HG03097 (cell line): ENCODE data around the gene BOC.

ENCODE experiments used
- ATAC-seq: cut with Tn5 transposase; IDR thresholded peaks from one replicate; pipeline ENCODE4 v1.9.1; 2021; ENCODE audit not compliant: unreplicated experiment, low FRiP score

BOC gene

DNA sequence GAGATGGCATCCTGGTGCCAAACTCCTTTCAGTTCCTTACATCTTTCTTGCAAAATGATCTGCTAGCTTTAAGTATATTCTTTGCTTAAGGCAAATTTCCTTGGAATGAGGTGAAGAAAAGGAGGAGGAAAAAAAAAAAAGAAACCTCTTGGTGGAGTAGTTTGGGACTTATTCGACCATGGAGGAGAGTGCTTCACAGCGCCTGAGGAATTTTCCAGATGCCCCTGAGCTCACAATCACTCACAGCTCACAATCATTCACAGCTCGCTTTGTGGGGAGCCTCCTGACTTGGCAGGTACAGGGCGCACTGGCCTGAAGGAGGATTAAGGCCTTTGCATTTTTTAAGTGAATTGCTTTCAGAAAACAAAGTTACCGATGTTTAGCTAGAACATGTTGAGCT, 53.9 kb downstream of the BOC start:
- no peak for ATAC-seq

DNA sequence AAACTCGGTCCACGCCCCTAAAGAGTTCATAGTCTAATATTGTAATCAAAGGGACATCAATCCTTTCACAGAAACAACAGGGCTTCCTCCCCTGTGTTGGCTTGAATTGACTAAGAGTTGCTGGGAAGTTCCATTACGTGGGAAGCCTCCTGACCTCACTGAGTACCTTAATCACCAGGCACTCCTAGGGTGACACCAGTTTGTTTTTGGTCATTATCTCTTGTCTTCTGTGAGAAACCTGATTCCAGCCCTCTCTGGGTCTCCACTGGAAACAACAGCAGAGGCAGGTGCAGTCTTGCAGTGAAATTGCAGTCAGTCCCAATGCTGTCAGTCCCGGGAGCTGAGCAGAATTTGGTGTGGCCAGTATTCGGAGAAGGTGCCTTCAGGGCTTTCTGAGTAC, 55.4 kb downstream of the BOC start:
- ATAC-seq, result no peak

DNA sequence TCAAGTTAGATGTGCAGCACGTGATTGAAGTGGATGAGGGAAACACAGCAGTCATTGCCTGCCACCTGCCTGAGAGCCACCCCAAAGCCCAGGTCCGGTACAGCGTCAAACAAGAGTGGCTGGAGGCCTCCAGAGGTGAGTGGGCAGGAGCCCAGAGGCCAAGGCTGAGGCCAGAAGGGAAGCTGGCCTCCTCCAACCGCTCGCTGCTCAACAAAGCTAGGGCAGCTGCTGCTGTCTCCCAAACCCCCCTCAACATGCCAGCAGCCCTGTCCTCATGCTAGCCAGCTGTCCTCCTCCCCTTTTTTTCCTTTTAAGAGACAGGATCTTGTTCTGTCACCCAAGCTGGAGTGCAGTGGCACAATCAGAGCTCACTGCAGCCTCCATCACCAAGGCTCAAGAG, 57.0 kb downstream of the BOC start:
- no peak for ATAC-seq

DNA sequence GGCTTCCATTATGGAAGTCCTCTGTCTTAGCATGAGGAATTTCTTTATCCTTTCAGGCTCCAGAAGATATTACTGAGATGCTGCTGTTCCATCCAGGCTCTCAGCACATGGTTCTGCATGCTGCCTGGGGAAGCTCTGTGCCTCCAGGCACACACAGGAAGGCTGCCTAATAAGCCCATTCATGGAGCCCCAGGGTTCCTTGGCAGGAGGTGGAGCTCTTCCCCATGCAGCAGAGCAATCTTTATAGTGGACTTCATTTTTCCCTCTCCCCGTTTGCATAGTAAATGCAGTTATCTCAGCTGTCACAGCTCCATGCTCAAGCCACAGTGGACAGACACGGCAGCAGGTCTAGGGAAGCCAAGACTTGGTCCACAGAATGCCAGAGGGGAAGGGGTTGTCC, 57.6 kb downstream of the BOC start:
- no peak for ATAC-seq

DNA sequence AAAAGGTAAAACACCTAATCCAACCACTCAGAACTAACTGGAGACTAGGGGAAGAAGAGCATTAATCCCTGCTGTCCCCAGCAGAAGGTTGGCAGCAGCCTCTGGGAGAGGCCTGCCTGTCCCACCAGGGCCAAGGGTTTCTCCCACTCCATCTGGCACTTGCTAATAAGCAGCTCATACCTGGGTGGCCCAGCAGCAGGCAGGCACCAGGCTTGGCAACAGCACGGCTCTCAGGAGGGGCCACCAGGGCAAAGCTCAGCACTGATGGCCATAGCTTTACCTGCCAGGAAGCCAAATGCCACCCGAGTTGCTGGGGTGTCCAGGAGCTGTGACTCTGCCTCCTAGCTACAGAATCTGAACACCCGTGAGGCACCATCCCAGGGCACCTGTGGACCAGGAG, 58.3 kb downstream of the BOC start:
- no peak for ATAC-seq

DNA sequence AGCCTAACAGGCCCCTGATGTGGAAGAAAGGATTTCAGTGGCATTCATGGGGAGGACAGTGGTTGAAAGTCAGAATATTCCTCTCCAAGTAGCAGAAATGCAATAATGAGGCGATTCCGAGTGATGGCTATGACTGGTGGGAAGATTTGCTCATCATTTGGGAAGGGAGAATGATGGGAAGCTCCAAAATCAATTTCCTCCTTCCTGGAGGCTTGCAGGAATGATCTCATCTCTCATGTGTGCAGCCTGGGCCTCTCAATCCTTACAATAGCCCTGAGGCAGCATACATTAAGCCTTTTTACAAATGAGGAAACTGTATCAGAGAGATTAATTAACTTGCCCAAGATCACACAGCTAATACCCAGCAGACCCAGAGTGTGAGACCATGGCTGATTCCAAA, 58.7 kb downstream of the BOC start:
- no peak for ATAC-seq

DNA sequence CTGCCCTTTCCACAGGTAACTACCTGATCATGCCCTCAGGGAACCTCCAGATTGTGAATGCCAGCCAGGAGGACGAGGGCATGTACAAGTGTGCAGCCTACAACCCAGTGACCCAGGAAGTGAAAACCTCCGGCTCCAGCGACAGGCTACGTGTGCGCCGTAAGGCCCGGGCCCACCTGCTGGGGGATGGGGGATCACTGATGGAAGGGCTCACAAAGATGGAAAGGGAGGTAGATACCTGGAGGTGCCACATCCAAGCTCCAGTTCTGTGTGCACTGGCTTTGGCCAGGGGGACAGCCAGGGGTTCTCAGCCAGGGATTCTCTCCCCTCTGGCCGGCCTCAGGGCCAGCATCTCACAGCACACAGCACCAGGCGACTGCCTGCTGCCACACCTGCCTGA, 59.4 kb downstream of the BOC start:
- no peak for ATAC-seq

DNA sequence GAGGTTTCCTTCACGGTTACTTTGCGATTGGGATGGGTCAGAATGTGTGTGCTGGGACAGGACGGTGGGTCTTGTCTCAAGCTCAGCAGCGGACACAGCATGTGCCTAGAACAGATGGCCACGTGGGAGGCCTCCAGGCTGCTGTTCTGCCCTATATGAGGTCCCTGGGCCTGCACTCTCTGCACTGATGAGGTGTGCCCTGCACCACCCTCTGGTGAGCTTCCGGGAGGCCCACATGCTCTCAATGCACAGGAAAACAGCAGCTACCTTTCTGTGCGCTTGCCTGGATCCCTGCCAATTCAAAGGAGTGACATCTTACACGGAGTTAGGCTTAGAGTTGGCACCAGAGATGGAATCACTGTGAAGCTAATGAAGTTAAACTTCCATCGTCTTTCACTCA, 59.8 kb downstream of the BOC start:
- ATAC-seq, result no peak

DNA sequence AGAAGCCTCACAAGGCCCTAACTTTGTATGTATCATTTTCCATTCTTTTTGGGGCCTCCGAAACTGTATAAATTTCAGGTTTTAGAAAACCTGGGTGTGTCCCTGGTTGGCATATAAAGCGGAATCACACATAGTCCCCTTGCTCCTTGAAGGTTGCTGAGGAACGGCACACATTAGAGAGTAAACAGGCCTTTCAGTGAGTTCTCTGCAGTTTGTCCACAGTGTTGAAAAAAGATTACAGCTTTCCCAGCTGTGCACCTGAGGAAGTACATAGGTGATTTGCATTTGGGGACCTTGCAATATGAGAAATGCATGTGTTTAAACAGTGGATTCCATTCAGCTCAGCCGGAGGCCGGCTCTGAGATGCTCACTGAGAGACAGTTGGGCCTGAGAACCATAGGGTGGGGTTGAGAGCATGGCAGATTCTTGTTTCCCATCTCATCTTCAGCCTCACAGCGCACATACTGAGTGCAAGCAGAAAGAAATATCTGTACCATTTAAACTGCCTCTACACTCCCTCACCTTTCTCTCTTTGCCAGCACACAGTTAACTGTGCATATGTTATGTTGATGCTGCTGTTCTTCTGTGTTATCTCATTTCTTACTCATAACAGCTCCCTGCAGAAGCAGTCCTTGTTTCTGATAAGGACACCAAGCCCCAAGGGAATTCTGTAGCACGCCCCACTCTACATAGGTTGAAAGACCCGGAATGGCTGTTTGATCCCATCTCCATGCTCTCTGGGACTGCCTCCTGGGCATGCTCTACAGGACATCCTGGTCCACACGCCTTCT, 60.4 kb downstream of the BOC start:
- ATAC-seq, result no peak

DNA sequence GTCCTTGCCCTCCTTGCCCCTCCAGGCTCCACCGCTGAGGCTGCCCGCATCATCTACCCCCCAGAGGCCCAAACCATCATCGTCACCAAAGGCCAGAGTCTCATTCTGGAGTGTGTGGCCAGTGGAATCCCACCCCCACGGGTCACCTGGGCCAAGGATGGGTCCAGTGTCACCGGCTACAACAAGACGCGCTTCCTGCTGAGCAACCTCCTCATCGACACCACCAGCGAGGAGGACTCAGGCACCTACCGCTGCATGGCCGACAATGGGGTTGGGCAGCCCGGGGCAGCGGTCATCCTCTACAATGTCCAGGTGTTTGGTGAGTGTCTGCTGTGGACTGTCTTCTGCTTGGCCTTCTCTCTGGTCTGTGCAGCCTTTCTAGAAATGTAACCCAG, 61.0 kb downstream of the BOC start:
- ATAC-seq, result no peak

DNA sequence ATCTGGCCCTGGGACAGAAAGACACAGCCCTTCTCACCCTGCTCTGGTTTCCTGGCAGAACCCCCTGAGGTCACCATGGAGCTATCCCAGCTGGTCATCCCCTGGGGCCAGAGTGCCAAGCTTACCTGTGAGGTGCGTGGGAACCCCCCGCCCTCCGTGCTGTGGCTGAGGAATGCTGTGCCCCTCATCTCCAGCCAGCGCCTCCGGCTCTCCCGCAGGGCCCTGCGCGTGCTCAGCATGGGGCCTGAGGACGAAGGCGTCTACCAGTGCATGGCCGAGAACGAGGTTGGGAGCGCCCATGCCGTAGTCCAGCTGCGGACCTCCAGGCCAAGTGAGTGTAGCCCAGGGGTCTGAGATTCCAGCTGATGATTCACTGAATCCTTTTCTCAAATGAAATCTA, 61.7 kb downstream of the BOC start:
- ATAC-seq, result no peak

DNA sequence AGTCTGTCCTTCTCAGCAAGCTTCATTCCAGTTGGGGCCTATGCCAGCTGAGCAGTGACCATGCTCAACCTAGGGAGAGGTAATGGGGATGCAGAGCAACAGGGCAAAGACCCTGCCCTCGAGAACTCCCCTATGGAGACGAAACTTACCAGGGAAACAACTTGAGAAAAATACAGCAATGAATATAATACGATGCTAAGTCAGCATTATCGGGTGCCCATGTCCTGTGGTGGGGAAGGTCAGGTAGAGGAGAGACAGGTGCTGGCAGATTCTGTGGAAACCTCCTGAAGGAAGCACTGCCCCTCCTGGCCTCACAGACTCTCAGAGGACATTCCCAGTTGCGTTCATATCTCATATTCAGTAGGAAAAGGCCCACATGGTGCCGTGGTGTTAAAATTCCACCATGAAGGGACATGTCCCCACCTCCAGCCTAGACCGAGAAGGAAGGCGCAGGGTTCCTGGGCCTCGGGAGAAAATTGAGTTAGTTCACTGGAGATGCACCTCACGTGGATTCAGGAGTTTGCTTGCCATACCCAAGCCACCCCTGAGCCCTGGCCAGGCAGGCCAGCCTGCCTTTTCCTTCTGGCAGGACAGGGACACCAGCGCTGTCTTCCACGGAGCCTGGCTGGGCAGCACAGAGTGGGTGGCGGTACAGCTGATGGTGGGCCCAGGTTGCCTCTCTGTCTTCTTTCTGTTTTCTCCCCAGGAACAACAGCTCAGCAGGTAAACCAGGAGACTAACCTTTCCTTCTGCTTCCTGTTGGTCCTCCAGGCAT, 62.4 kb downstream of the BOC start:
- no peak for ATAC-seq

DNA sequence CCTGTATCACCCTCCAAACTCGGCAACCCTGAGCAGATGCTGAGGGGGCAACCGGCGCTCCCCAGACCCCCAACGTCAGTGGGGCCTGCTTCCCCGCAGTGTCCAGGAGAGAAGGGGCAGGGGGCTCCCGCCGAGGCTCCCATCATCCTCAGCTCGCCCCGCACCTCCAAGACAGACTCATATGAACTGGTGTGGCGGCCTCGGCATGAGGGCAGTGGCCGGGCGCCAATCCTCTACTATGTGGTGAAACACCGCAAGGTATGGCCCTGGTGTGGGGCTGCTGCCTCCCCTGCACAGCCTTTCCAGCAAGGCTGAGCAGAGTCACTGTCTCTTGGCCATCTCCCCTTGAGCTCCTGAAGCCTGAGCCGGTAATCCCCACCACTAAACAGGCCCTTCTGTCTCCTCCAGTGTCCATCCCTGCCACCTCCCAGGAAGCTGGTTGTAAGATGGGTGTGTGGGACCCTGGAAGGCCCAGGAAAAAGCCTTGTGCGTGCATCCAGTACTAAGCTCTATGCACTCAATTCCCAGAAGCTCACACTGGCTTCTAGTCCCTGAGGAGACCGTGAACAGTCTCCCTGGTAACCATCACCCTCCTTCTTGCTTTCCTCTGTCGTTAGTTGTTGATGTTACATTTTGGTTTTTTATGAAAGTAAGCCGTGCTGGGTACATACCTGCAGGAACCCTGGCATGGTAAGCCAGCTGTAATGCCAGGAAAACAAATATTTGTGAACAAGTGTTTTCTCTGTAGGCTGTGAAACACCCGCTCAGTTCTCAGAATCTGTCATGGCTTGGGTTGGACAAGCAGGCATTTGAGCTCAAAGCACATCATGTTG, 63.3 kb downstream of the BOC start:
- ATAC-seq, result no peak

DNA sequence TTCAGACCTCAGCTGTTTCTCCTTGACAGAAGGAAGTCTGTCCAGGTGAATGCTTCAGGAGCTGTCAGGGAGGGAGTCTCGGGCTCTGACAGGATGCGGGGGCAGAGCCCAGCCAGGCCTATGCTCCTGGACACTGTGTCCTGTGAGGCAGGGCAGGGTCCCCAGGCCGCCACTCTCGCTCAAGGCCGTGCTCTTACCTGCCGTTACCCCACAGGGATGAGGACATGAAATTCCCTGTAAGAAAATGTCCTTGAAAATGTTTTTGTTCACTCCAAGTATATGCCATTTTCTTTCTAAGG, 63.9 kb downstream of the BOC start:
- ATAC-seq, result no peak

DNA sequence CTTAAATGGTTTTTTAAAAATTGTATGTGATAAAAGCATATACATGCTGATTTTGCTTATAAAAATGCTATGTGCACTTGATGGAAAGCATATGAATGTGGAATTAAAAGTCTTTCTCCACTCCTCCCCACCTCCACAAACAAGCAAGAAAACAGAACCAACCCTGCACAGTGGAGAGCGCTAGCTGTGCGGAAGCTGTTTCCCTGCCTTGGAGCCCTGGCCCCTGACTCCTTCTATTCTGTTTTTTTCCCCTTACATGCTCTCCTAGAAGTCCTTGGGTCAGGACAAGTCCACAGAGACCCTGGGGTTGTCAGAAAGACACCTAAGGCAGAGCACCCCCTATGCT, 64.2 kb downstream of the BOC start:
- no peak for ATAC-seq

DNA sequence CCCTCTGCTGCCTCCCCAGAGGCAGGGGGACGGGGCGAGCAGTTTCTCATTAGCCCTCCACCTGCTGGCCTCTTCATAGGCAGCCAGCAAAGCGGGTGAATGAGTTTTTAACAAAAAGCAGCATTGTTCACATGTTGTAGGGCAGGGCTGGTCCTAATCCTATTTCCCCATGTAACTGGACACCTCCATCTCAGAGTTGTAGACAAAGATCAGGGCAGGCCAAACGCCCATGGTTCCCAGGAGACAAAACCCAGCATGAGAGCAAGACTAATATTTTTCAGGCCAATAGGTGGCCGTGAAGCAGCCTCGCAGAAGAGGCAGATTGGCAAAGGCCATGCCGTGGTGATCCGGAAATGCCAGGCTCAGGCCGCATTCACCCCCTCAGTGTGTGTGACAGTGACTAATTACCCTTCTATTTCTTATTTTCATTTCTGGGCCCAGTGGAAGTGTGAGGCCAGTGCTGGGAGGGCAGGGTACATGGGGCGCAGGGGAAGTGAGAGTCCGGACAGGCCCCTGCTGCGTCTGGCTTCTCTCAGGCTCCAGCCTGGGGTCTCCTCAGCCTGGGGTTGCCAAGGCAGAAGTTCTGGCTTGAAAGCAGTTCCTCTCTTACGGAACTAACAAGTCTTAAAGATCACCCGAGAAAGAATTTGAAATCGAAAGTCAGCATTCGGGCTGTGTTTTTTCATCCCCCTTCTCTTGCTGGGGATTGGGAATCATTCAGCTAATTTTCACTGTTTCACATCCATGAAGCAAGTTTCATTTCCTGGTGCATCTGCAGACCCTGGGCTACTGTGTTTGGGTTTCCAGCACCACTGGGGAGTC, 64.8 kb downstream of the BOC start:
- peak; percentile 81 for ATAC-seq

DNA sequence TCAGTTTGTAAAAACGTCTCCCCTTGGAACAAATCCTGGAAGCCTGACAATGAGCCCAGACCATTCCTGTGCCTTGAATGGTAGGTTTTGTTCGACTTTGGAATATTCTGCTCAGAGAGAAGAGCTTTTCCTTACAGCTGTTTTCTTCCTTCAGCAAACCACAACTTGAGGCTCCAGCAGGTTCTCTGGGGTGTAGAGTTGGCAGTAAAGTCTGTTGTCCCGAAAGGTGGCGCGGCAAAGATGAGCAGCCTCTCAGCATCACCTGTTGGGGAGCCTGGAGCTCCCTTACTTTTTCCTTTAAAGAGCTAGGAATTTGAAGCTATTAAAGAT, 65.4 kb downstream of the BOC start:
- ATAC-seq, result no peak

DNA sequence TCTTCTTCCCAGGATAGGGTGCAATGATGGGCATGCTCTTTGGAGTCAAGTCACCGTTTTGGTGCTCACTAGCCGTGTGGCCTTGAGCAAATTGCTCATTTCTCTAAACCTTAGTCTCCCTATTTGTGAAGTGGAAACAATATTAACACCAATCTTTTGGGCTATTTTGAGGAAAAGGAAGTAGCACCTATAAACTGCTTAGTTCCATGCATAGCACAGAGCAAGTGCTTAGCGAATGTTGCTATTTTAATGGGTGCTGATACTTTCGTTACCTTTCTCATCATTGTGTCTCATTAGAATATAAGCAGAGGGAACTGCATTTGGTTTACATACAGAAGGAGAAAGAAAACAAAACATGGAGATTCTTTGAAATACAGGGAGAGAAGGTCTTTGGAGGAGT, 66.1 kb downstream of the BOC start:
- no peak for ATAC-seq

DNA sequence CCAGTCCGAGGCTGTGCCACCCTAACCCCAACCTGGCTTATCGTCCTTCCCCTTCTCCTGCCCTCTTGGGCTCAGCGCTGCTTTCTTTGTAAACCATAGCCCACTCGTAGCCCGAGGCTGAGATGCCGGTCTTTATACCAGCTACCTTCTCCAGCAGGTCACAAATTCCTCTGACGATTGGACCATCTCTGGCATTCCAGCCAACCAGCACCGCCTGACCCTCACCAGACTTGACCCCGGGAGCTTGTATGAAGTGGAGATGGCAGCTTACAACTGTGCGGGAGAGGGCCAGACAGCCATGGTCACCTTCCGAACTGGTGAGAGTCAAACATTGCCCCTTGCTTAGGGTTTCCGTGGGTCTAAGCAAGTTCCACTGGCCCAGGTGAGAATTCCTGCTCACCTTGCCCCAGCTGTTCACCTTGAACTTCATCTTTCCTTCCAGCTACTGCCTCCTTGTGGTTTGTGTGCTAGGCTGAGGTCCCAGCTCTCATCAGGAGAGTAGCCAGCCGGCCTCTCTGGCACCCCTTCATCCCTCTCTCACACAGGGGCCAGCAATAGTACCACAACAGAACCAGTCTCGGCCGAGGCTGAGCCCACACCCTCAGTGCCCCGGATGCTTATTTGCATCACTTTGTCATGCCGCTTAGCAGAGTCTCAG, 66.7 kb downstream of the BOC start:
- ATAC-seq, result no peak

DNA sequence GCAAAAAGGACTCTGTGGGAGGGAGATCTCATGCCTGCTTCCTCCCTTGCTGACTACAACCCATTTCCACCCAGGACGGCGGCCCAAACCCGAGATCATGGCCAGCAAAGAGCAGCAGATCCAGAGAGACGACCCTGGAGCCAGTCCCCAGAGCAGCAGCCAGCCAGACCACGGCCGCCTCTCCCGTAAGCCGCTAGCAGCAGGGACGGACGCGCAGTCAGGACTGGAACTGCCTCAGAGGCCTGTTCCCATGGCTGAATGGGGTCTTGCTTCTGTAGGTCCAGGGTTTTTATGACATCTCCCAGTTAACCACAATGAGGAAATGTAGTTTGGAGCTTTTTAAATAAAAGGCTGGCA, 67.2 kb downstream of the BOC start:
- ATAC-seq, result no peak

DNA sequence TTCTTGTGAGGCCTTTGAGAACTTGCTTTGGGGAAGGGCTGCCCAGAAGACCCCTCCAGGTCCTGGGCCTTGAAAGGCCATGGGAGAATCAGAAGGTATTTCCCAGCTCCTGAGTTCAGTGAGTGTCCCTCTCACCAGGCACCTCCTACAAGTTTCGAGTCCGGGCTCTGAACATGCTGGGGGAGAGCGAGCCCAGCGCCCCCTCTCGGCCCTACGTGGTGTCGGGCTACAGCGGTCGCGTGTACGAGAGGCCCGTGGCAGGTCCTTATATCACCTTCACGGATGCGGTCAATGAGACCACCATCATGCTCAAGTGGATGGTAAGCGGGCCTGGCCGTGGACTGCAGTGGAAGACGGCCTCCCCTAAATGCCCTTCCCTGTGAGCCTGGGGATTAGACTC, 68.3 kb downstream of the BOC start:
- ATAC-seq, result no peak
